DMS153 (cell line): Measurements from ENCODE around the gene CNGA3.
A peak's percentile ranks its signal among the peaks of the same experiment; 100 is the strongest.

Experiments used
- DNase-seq: peaks from one replicate; lab custom pipeline; 2025; lab: John Stamatoyannopoulos, UW

CNGA3 gene

DNA sequence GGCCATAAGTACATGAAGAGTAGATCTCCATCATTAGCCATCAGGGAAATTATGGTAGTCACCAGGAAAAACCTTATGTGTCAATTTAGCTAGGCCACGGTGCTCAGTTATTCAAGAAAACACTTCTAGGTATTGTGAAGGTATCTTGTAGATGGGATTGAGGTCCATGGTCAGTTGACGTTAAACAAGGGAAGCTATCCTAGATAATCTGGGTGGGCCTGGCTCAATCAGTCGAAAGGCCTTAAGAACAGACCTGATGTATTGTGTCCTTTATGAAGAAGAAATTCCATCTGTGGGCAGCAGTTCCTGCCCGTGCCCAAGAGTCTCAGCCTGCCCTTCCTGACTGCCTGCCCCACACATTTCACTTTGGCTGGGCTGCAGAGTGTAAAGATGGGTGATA lies 16.7 kb upstream of the CNGA3 start:
- DNase-seq, result no peak

DNA sequence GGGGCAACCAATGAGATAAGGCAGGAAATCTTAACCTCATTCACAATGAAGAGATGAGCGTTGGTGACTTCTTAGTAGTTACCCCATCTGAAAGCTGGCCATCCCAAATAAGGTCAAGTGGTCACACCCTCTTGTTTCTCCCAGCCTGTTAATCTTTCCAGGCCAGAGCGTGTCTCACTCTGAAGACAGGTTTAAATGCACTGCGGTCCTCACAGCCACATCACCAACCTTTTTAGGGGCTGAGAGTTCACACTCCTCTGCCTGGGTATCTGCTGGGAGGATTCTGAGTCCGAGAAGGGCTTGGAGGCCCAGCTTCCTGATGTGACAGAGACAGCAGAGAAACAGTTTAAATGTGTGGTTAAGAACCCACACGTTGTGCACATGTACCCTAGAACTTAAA lies 13.3 kb upstream of the CNGA3 start:
- no peak for DNase-seq

DNA sequence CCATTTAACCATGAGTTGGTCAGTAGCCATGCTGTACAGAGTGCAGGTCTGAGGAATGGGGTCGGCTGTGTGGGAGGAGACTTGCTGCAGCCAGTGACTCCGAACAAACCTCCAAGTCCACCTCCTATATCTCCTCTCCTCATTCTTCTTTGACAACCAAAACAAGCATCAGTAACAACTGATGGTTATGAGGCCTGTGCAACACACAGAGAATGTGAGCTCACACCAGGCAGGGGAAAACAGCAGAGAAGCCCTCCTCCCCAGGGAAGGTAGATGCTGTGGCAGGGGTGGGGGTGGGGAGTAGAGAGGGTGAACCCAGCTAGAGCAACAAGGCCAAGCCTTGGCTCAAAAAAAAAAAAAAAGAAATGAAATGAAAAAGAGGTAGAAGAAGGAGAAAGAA lies 12.3 kb upstream of the CNGA3 start:
- no peak for DNase-seq

DNA sequence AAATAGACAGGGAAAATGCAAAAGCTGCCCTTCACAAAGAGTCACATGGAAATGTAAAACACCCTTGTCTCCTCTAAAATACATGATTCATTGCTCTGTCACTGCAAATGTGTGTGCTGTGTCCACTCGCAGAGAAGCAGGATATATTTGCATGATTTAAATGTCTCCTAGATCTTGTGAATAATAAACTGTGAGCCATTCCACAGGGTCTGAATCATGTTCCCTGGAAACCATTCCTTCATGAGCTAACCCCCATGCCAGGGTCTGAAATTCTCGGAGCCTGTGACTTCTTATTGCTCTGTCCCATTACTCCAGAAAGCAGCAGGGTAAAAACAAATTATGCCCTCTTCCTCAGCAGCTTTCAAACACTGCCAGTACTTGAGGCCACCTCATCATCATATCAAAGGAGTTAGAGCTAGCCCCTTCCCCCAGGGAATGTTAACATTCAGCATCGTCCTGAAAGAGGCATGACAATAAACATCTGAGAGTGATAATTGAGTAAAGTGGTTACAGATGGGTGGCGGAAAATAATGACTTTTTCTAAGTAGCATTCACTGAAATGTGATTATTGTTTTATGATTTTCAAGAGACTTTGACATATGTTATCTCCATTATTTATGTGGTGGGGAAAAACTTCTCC lies 11.7 kb upstream of the CNGA3 start:
- DNase-seq, result peak; percentile 20

DNA sequence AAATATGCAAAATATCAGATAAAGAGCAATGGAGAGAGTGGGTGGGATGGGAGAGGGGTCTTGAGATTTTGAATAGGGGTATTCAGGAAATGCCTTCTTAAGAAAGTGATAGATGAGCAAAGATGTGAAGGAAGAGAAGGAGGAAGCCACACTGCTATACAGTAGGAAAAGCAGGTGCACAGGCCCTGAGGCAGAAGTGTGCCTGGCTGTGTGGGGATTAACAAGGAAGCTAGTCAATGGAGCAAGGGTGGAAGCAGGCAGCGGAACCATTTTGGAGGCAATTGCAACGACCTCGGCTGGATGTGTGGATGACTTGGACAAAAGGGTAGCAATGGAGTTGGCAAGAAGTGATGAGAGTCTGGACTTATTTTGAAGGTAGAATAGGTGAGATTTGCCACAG lies 11.0 kb upstream of the CNGA3 start:
- no peak for DNase-seq

DNA sequence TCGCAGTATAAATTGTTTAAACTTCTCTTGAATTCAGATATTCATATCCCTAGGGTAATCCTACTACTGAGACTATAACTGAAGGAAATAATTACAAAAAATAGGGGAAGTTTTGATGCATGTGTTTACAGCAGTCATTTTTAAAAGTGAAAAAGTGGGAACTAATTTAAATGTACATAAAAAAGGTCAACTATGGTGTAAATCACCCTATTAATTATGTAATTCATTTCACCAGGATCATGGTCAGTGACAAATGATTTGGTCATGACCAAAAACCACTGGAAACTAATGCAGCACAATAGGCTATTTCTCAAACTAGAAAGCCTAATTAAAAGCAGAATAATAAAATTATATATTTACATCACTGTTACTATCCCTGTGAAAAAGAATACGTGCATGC lies 5.0 kb upstream of the CNGA3 start:
- no peak for DNase-seq

DNA sequence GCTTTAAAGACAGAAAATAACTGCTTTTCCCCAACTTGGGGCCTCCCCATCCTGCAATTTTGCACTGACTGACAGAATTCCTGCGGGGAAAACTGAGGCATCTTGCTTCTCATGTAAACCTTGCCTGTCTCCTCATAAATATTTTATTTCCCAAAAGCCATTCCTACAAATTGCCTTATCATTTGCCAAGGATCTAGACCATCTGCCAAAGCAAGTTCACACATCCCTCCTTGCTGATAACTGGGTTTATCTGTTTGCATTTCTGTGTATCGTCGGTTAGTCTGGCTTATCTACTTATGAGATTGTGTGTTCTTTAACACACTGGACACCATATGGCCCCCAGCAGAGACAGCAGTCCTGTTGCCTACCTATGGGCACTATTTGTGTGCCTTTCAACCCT lies 3.0 kb upstream of the CNGA3 start:
- no peak for DNase-seq

DNA sequence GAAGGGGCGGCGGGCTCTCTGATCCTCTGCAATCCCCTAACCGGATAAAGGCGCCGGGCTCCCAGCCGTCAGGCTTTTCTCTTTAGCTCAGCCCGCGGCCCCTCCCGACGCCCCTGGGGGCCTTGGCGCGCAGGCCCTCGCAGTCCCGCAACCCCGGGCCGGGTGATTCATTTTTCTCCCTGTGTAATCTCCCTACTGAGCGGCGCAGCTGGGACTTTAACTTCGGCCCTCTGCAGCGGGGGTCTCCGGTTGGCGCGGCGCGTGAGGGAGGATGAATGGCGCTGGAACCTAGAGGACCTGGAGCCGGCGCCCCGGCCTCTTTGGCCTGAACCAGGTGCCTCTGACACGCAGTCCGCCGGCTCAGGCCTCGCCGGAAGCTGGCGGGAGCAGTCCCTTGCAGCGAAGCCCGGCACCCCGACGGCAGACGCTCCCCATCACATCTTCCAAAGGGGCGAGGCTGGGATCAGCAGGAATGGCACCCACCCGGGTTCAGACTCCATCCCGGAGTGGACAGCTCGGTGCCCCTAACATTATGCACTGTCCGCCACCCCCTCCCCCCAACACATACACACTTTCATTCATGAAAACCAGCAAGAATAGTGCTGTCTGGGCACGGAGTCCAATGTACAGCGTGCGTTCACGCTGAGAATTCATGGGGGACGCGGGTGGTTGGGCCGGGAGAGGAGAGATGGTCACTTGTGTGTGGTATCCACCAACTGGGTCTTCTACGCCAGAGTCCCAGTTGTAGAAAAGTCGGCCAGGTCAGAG lies 1.2 kb downstream of the CNGA3 start:
- no peak for DNase-seq

DNA sequence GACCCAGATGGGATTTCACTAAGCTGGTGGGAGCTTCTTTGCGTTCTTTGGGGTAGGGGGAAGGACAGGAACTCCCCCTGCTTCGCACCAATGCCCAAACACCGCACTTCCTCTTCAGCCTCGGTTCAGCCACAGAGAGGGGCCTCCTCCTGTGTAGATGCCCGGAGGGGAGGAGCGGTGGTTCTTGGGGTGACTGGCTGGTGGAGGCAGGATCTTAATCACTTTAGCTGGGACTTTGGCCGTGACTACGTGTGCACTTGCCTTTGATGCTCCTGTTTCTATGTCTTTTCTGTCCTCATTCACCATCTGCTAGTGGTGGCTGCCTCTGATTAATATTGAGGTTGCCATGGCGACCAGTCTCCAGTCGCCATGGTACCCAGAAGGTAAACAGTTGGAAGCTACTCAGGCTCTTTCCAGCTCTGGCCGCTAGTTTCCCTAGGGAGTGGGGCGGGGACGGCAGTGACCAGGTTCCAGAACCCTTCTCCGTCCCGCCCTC lies 1.9 kb downstream of the CNGA3 start:
- DNase-seq, result peak; percentile 68

DNA sequence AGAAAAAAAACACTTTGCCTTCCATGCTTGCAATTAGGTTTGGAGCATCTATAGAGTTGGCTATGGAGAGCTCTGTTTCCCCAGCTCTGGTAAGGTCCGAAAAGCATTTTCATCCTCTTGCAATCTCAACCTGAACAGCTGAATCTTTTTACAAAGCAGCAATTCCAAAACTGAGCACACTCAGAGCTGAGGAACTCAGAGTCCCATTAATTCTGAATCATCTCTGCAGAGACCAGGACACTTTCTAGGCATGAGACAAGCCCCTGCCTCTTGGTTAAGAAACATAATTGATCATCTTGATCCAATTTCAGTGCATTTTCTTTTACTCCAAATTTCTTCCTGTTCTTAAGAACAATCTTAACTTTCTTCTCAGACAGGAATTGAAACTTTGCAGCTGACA lies 4.2 kb downstream of the CNGA3 start:
- DNase-seq, result no peak

DNA sequence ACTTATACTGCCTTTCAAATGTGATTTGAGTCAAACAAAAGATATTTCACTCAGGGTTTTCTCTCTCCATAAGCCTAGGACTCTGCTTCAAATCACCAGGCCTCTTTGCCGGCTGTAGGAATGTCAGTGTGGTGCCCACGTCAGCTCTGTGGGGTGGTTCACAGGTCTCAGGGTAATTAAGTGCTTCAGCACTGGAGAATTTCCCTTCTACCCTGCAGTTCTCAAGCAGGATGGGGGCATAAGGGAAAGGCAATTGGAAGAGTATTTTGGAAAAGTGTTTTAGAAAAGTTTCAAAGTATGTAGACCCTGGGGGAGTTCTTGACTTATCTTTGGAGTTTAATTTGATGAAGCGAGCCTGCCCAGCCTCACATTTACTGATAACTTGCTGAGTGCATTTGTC lies 9.6 kb downstream of the CNGA3 start:
- no peak for DNase-seq

DNA sequence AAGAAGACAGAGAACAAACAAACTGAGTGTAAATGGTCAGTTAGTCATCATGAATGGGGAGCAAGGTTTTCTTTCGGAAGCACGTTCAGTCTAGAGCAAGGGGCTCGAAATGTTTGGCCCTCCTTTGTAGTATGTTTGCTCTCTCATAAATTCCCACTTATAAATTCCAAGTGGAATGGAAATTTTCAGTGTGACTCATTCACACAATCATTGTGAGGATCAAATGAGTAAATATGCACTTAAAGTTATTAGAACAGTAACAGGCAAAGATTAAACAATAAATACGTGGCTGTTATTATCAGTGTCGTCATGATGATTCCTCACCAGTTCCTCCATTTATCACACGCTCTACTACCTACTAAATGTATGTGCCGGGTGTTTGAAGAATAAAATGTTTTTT lies 10.5 kb downstream of the CNGA3 start:
- DNase-seq, result peak; percentile 63

DNA sequence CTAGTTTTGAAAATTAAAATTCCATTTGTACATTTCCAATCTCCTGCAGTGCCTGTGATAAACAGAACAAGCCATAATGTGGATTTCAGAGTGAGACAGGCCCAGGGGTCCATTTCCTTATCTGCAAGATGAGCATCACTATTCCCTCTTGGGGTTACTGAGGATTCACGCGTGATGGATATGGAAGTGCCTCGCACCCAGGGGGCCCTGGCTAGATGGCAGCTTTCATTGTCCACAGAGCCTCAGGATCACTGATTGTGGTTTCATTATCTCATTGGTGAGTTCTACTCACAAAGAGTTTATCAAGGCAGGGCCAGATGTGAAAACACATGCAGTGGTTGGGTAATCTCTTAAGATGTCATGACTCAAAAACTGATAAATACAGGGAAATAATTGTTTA lies 11.6 kb downstream of the CNGA3 start:
- no peak for DNase-seq

DNA sequence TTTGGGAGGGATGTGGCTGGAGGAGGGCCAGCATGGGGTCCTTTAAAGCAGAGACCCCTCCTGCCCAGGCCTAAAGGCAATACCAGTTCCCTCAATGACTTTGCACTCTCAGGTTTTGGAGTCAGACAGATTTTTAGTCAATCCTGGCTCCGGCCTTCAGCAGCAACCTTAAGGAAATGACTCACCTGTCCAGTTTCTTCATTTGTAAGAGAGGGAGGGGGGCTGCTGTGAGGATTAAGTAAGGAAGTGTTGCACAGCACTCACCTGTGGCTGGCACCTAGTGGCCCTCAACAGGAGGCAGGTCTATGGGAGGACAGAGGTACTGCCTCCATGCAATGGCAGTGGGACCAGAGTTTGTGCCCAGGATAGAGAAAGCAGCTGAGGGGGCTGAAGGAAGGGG lies 13.7 kb downstream of the CNGA3 start:
- no peak for DNase-seq

DNA sequence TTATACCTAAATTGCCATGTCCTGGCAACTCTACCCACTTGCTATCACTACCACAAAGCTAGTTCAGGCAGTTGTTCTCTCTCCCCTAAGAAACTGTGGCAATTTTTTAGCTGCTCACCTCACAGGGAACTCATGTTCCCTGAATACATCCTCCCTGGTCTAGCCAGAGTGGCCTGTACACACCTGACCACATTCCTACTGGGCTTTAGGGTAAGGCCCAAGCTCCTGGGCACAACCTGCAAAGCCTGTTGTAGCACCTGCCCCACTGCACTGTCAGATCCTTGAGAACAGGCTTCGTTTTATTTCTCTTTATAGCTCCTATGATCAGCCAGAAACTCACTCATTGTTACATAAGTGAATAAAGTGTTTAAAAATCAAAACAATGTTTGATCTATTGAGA lies 21.5 kb downstream of the CNGA3 start:
- DNase-seq, result no peak

DNA sequence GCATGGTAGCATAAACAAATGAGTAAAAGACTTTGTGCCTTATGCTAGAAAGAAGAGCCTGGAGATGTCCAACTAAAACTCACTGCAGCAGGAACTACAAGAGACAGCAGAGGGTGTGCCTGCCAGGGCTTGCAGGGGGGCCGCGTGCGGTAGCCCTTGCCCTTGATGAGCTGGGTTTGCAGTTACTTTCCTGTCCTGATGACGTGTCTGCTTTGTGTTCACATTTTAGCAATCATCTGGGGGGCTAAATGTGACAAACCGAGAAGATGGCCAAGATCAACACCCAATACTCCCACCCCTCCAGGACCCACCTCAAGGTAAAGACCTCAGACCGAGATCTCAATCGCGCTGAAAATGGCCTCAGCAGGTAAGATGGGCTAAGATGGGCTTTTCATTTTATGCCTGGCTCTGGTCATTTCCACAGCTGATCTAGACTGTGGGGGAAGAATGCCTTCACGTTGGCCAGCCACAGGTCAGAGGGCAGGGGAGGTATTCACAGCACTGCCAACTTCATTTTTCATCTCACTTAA lies 23.5 kb downstream of the CNGA3 start:
- no peak for DNase-seq

DNA sequence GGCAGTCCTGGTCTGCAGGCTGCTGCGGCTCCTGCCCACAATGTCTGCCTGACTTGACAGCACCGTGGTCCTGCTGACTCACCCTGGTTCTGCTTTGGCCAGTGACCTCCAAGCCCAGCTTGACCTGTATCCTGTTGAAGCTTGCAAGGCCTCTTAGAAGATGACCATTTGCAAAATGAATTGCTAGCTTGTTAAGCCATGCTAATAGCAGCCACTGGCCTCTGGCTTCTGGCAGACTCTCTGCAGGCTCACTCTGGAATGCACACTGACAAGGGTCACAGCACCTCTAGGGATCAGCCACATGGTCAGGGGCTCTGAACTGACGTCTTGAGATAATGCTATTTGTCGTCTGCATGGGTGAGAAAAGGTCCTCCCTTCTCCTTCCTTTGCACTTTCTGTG lies 25.9 kb downstream of the CNGA3 start:
- DNase-seq, result no peak

DNA sequence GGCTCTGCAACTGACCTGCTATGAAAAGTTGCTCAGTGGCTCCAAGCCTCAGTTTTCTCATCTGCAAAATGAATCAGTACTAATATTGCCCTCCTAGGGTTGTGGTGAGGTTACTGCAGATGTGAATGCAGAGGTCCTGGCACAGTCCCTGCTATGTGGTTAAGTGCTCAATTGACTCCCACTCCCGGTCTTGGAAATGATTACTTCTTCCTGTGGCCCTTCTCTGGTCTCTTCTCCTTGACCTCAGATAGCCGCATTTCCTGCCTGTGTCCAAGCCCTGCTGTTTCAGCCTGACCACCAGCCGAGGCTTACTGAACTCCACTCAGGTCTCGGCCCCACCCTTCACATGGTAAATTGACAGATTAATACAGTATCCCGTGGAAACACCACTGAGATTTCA lies 26.3 kb downstream of the CNGA3 start:
- no peak for DNase-seq

DNA sequence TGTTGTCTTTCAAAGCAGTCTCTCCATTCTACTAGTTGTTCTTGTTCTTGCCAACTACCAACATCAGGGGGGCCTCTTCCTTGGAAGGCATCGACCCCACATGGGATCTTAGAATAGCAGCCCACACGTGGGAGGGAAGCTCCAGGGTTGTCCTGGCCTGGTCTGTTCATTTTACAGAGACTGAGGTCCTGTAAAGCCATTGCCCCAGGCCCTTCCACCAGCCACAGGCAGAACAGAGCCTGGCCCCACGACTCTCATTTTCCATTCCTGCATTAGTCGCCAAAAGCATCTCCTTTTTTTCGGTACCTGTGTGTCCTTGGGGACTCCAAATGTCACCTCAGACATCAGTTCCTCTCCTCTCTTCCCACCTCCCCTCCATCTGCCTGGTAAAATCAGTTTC lies 28.0 kb downstream of the CNGA3 start:
- DNase-seq, result no peak

DNA sequence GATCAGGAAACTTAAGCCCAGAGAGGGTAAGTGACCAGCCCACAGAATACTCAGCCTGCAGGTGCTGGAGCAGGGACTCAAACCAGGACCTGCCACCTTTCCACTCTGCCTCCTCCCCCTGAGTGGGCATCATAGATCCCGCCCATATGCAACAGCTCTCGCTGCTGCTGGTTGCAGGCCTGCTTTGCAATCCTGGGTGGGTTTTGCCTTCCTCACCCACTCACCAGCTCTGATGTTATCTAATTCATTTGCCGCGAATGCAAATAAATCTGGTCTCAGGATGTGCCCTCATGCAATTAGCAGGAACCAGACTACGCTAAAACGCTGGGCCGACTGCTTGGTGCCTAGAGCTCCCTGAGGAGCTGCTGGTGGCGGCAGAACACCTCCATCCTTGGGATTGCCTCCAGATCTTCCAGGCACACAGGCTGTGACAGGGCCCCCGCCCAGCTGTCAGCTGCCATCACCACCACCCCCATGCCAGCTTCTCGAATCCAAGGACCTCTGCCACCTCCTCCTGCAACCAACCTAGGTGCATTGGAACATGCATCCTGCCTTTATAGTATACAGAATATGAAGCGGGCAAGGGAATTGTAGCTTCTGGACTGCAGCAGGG lies 28.8 kb downstream of the CNGA3 start:
- DNase-seq, result no peak

DNA sequence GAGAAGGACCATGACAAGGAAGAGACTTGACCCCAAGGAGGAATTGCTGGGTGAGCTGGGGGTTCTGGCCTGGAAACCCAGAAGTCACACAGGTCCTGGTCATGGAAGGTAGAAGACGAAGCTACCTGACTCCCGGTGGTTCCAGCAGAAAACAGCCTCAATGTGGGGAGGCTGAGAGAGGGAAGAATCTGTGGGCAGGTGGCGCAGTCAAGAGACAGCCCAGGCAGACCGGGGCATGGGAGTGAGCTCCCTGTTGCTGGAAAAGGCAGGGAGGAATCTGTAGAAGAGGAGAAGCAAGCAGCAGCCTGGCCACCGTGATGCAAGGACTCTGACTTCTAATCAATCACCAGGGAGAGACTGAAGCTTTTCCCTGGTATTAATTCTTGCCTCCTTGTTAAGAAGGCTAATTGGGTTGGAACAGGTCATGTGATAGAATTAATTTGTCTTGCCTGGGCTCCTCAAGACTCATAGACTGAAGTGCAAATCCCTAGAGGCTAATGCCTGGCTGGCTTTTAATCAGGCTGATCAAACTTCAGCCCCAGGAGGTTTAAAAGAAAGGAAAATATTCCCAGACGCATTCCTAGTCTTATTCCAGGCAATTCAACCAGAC lies 30.1 kb downstream of the CNGA3 start:
- DNase-seq, result no peak

DNA sequence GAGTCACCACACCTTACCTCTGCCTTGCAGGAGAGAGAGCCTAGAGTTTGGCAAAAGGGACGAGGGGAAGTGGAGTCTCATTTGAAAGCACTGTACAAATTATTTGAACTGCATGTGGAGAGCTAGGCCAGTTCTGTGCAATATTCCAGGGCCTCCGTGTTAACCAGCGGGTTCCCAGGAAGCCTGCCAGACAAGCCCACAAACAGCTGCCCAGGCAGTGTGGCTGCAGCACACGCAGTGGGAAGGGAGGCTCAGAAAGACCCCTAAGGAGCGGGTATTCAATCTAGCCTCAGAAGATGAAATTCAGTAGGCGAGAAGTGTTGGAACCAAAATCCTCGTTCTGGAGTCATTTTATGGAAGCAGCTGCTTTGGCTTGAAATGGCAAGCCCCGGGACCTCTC lies 30.7 kb downstream of the CNGA3 start:
- no peak for DNase-seq

DNA sequence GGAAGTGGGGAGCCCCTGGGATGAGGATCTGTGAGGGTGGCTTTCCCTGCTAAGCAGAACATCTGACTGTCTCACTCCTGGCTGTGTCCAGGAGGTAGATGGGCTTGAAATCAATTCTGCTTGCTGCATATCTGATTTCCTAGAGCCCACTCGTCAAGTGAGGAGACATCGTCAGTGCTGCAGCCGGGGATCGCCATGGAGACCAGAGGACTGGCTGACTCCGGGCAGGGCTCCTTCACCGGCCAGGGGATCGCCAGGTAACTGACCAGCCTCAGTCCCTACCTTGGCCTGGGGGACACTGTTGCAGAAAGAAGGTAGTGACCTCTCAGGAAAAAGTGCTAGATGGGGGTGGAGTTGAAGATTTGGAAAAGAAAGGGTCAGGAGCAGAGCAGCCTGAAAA lies 31.3 kb downstream of the CNGA3 start:
- no peak for DNase-seq
